ENCODE measurements around the gene UBASH3A. TPM values are rescaled to one million over a fixed set of nuclear protein-coding genes. Genes with fewer than 3 reads are reported as not detected.
"Not testable (repeated sequence)": the region's sequence is repeated elsewhere in the genome, so short reads cannot be mapped to it uniquely, and the experiment has no call there.

Gene UBASH3A
- total RNA-seq, 1 donor from 2014 or later = not detected

- Mint-ChIP-seq H3K36me3 (no peaks in the 10 kb centered on the region), H3K27ac (no peak overlapping the region), H3K4me3 (no peak overlapping the region), H3K27me3 (no peaks in the 10 kb centered on the region), H3K4me1 (ENCODE audit: unreplicated experiment) (peaks cover 24% of the 10 kb centered on the region), H3K9me3 (no peaks in the 10 kb centered on the region)
- no peak for DNase-seq (ENCODE audit: extremely low spot score, unreplicated experiment)
- TF ChIP-seq, protein P1, sequence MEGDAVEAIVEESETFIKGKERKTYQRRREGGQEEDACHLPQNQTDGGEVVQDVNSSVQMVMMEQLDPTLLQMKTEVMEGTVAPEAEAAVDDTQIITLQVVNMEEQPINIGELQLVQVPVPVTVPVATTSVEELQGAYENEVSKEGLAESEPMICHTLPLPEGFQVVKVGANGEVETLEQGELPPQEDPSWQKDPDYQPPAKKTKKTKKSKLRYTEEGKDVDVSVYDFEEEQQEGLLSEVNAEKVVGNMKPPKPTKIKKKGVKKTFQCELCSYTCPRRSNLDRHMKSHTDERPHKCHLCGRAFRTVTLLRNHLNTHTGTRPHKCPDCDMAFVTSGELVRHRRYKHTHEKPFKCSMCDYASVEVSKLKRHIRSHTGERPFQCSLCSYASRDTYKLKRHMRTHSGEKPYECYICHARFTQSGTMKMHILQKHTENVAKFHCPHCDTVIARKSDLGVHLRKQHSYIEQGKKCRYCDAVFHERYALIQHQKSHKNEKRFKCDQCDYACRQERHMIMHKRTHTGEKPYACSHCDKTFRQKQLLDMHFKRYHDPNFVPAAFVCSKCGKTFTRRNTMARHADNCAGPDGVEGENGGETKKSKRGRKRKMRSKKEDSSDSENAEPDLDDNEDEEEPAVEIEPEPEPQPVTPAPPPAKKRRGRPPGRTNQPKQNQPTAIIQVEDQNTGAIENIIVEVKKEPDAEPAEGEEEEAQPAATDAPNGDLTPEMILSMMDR (conservative IDR thresholded peaks at IDR 0.05) = no peak
Observed at GRCh38 chr21:42466700-42467099, 63.0 kb downstream of the UBASH3A start.

DNA sequence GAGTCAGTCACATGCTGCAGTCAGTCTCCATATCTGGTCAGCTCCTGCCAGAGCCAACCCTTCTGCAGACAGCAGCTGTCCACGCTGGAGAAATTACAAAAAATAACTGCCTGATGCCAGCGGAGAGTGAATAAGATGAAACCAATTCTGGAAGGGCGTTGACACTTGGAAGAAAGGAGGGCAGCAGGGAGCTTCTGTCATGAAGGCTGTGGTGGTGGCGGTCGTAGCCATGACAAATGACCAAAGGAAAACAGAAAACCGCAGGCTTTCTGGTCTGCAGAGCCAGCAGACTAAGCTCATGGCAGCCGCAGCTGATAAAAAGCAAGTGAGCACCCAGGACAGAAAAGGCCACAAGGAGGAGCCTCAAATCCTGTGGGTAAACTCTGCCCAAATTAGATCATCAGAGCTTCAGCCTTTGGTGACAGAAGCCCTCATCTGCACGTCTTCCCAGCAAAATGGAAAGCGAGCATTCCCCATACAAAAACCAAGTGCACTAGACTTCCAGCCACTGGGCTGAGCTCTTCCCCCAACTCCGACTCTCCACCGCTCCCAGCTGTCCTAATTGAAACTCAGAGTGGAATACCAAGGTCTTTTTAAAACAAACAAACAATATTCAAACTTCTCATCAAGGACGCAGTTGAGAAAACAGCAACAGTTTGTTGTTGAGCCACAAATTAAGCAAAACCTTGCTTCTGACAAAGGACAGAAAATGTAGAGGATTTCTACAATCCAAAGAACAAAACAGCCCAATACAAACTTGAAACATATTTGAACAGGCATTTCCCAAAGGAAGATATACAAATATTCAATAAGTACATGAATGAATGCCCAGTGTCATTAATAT lies 63.7 kb downstream of the UBASH3A start:
- no peak for DNase-seq (ENCODE audit: extremely low spot score, unreplicated experiment)
- TF ChIP-seq, protein P1 (conservative IDR thresholded peaks at IDR 0.05) = peak; percentile 41
- H3K4me1 Mint-ChIP-seq (ENCODE audit: unreplicated experiment) = peaks cover 24% of the 10 kb centered on the region
- no peak overlapping the region for H3K4me3 Mint-ChIP-seq
- H3K9me3 Mint-ChIP-seq = no peaks in the 10 kb centered on the region
- H3K36me3 Mint-ChIP-seq = no peaks in the 10 kb centered on the region
- H3K27me3 Mint-ChIP-seq = no peaks in the 10 kb centered on the region
- no peak overlapping the region for H3K27ac Mint-ChIP-seq

DNA sequence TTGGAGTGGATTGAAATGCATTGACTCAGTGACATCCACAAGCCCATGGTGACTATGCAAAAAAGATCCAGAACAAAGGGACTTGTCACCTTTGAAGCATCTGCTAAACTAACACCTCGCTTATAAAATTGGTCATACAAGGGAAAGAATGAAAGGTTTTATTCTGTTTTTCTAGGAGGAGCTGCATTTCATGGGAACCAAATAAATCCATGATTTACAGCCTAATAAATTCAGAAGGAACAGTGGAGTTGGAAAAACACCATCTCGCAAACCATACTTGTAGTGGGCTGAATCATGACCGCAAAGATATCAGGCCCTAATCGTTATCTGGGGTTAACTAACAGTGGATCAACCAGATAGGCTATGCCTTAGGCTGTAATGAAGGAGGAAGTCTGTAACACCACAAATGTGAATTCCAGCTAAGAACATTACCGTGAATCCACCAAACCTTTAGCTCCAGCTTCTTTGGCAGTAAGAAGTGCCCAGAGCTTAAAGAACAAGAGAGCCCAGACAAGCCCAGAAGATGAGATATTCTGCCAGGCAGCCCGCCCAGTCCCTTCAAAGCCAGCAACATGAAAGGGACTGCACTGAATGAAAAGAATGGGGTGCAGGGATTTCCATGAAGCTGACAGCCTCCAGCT lies 64.9 kb downstream of the UBASH3A start:
- peak overlapping the region; percentile 41 for H3K27ac Mint-ChIP-seq
- no peaks in the 10 kb centered on the region for H3K36me3 Mint-ChIP-seq
- no peaks in the 10 kb centered on the region for H3K27me3 Mint-ChIP-seq
- no peak for DNase-seq (ENCODE audit: extremely low spot score, unreplicated experiment)
- TF ChIP-seq, protein P1 (conservative IDR thresholded peaks at IDR 0.05) = no peak
- no peak overlapping the region for H3K4me3 Mint-ChIP-seq
- peaks cover 25% of the 10 kb centered on the region for H3K4me1 Mint-ChIP-seq (ENCODE audit: unreplicated experiment)
- no peaks in the 10 kb centered on the region for H3K9me3 Mint-ChIP-seq

GRCh38 chr21:42469272-42469671 lies 65.6 kb downstream of the UBASH3A start:
- DNase-seq (ENCODE audit: extremely low spot score, unreplicated experiment) = no peak
- Mint-ChIP-seq H3K27me3 (no peaks in the 10 kb centered on the region), H3K4me3 (no peak overlapping the region), H3K9me3 (no peaks in the 10 kb centered on the region), H3K4me1 (ENCODE audit: unreplicated experiment) (peaks cover 28% of the 10 kb centered on the region), H3K27ac (peak overlapping the region; percentile 65), H3K36me3 (no peaks in the 10 kb centered on the region)
- TF ChIP-seq, protein P1 (conservative IDR thresholded peaks at IDR 0.05) = no peak

GRCh38 chr21:42469726-42470125 lies 66.0 kb downstream of the UBASH3A start:
- not testable (repeated sequence) for DNase-seq (ENCODE audit: extremely low spot score, unreplicated experiment); H3K4me3 Mint-ChIP-seq; H3K27me3 Mint-ChIP-seq; H3K27ac Mint-ChIP-seq; H3K9me3 Mint-ChIP-seq; H3K36me3 Mint-ChIP-seq
- peaks cover 32% of the 10 kb centered on the region for H3K4me1 Mint-ChIP-seq (ENCODE audit: unreplicated experiment)

DNA sequence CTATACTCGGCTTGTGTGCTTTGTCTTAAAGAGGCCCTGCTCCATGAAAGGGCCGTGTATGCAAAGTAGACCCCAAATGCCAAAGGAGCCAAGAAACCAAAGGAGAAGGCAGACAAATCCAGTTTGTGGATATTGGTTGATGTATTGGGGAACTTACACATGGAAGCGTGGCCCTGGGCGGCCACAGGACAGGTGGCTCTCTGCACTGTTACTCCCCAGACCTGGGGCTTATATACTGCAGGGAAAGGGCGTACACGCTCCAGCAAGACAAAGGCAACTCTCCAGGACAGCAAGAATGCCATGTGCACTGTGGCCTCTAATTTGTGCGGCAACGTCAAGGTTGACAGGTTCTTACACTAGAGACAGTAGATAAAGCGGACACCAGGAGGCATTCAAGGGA lies 67.5 kb downstream of the UBASH3A start:
- TF ChIP-seq, protein P1 (conservative IDR thresholded peaks at IDR 0.05) = no peak
- Mint-ChIP-seq H3K36me3 (no peaks in the 10 kb centered on the region), H3K27ac (no peak overlapping the region), H3K9me3 (no peaks in the 10 kb centered on the region), H3K4me3 (no peak overlapping the region), H3K27me3 (no peaks in the 10 kb centered on the region), H3K4me1 (ENCODE audit: unreplicated experiment) (peaks cover 26% of the 10 kb centered on the region)
- DNase-seq (ENCODE audit: extremely low spot score, unreplicated experiment) = no peak
